ENCODE results near the gene SESN2. TPM values are rescaled to one million over a fixed set of nuclear protein-coding genes. Genes with fewer than 3 reads are reported as not detected.

Gene SESN2
- total RNA-seq, 1 donor from 2014 or later: 2.7 TPM

- intact Hi-C loops (cut with micrococcal nuclease): no loop called here
- peak; percentile 86 for DNase-seq
- peak; percentile 65 for ATAC-seq
Measured at GRCh38 chr1:28248273-28249012, 10.9 kb upstream of the SESN2 start.

- peak; percentile 77 for DNase-seq
- peak; percentile 42 for ATAC-seq
- intact Hi-C loops (cut with micrococcal nuclease): no loop called here
Measured at GRCh38 chr1:28249013-28249865, 10.1 kb upstream of the SESN2 start.

GRCh38 chr1:28249866-28250295, 9.4 kb upstream of the SESN2 start:
- ATAC-seq (no peak), DNase-seq (no peak)
- intact Hi-C loops (cut with micrococcal nuclease): no loop called here

- no peak for ATAC-seq
- no peak for DNase-seq
- intact Hi-C loops (cut with micrococcal nuclease): no loop called here
Measured at GRCh38 chr1:28256197-28256827, 3.0 kb upstream of the SESN2 start.

- intact Hi-C loops (cut with micrococcal nuclease): no loop called here
- no peak for DNase-seq
Measured at GRCh38 chr1:28257736-28258135, 1.6 kb upstream of the SESN2 start.

GRCh38 chr1:28258628-28259251, 578 bp upstream of the SESN2 start:
- intact Hi-C loops (cut with micrococcal nuclease): no loop called here
- DNase-seq (no peak), ATAC-seq (no peak)

More at GRCh38 chr1:28257736-28258135, 1.6 kb upstream of the SESN2 start:
- no peak for ATAC-seq

GRCh38 chr1:28259934-28260802, 850 bp downstream of the SESN2 start:
- DNase-seq: peak; percentile 85
- intact Hi-C loops (cut with micrococcal nuclease): no loop called here
- peak; percentile 75 for ATAC-seq

GRCh38 chr1:28260803-28261174, 1.5 kb downstream of the SESN2 start:
- ATAC-seq: no peak
- intact Hi-C loops (cut with micrococcal nuclease): no loop called here
- no peak for DNase-seq

- intact Hi-C loops (cut with micrococcal nuclease): no loop called here
- ATAC-seq (no peak), DNase-seq (no peak)
Measured at GRCh38 chr1:28264897-28265296, 5.6 kb downstream of the SESN2 start.

- intact Hi-C loops (cut with micrococcal nuclease): no loop called here
- ATAC-seq: no peak
- DNase-seq: no peak
Measured at GRCh38 chr1:28265577-28265976, 6.3 kb downstream of the SESN2 start.

- intact Hi-C loops (cut with micrococcal nuclease): no loop called here
- ATAC-seq (peak; percentile 47), DNase-seq (no peak)
Measured at GRCh38 chr1:28266920-28267322, 7.6 kb downstream of the SESN2 start.

GRCh38 chr1:28267633-28268032, 8.3 kb downstream of the SESN2 start:
- no peak for DNase-seq
- ATAC-seq: peak; percentile 60
- intact Hi-C loops (cut with micrococcal nuclease): no loop called here

GRCh38 chr1:28269529-28269928, 10.2 kb downstream of the SESN2 start:
- ATAC-seq (no peak), DNase-seq (no peak)
- intact Hi-C loops (cut with micrococcal nuclease): no loop called here

- ATAC-seq (no peak), DNase-seq (no peak)
- intact Hi-C loops (cut with micrococcal nuclease): no loop called here
Measured at GRCh38 chr1:28272215-28272852, 13.0 kb downstream of the SESN2 start.

- ATAC-seq (no peak), DNase-seq (no peak)
- intact Hi-C loops (cut with micrococcal nuclease): no loop called here
Measured at GRCh38 chr1:28273216-28273860, 14.0 kb downstream of the SESN2 start.

GRCh38 chr1:28278763-28279162, 19.4 kb downstream of the SESN2 start:
- ATAC-seq (no peak), DNase-seq (no peak)

GRCh38 chr1:28279721-28280120, 20.4 kb downstream of the SESN2 start:
- ATAC-seq (no peak), DNase-seq (no peak)
- intact Hi-C loops (cut with micrococcal nuclease): no loop called here

More at GRCh38 chr1:28278763-28279162, 19.4 kb downstream of the SESN2 start:
- intact Hi-C loops (cut with micrococcal nuclease): no loop called here

GRCh38 chr1:28280501-28280900, 21.2 kb downstream of the SESN2 start:
- intact Hi-C loops (cut with micrococcal nuclease): no loop called here
- no peak for DNase-seq
- ATAC-seq: peak; percentile 18
